HG03354 (cell line): ENCODE measurements around the gene RIPOR1.

Experiments
- ATAC-seq: cut with Tn5 transposase; IDR thresholded peaks from one replicate; pipeline ENCODE4 v1.9.1; 2021; ENCODE audit warnings: mild to moderate bottlenecking; ENCODE audit not compliant: unreplicated experiment, poor library complexity, severe bottlenecking

The RIPOR1 gene

GRCh38 chr16:67537636-67538591, 9.3 kb downstream of the RIPOR1 start:
- peak; percentile 43 for ATAC-seq

- ATAC-seq: no peak
Measured at GRCh38 chr16:67538666-67539101, 10.1 kb downstream of the RIPOR1 start.

- no peak for ATAC-seq
Measured at GRCh38 chr16:67539271-67539670, 10.6 kb downstream of the RIPOR1 start.

GRCh38 chr16:67539691-67540635, 11.3 kb downstream of the RIPOR1 start:
- no peak for ATAC-seq

GRCh38 chr16:67540756-67541155, 12.1 kb downstream of the RIPOR1 start:
- no peak for ATAC-seq

- no peak for ATAC-seq
Measured at GRCh38 chr16:67541391-67542263, 13.0 kb downstream of the RIPOR1 start.

GRCh38 chr16:67542464-67542863, 13.8 kb downstream of the RIPOR1 start:
- ATAC-seq: no peak

- no peak for ATAC-seq
Measured at GRCh38 chr16:67543036-67543435, 14.4 kb downstream of the RIPOR1 start.

GRCh38 chr16:67543582-67543981, 15.0 kb downstream of the RIPOR1 start:
- ATAC-seq: no peak

- ATAC-seq: no peak
Measured at GRCh38 chr16:67544329-67544841, 15.8 kb downstream of the RIPOR1 start.

- ATAC-seq: no peak
Measured at GRCh38 chr16:67544844-67545664, 16.4 kb downstream of the RIPOR1 start.

GRCh38 chr16:67545665-67546024, 17.0 kb downstream of the RIPOR1 start:
- no peak for ATAC-seq

GRCh38 chr16:67546091-67546501, 17.5 kb downstream of the RIPOR1 start:
- no peak for ATAC-seq

GRCh38 chr16:67546761-67547422, 18.3 kb downstream of the RIPOR1 start:
- ATAC-seq: peak; percentile 42

GRCh38 chr16:67547423-67548264, 19.0 kb downstream of the RIPOR1 start:
- peak; percentile 50 for ATAC-seq

- peak; percentile 45 for ATAC-seq
Measured at GRCh38 chr16:67548265-67549126, 19.9 kb downstream of the RIPOR1 start.
